Measurements from ENCODE around the gene POP4.

POP4 gene

GRCh38 chr19:29596885-29597525, 9.1 kb upstream of the POP4 start (continued):
- no peak for TF ChIP-seq ZNF423 (tag by site-specific recombination; IDR thresholded peaks at IDR 0.05)
- TF ChIP-seq ZBTB7A (tag by site-specific recombination; IDR thresholded peaks at IDR 0.05; ENCODE audit: low read depth) = no peak
- no peak for TF ChIP-seq MZF1 (tag by site-specific recombination; IDR thresholded peaks at IDR 0.05; ENCODE audit: borderline replicate concordance)
- peak; percentile 32; the same call in 1 of the 2 replicates for TF ChIP-seq ZNF76 (tag by site-specific recombination; IDR thresholded peaks at IDR 0.05; ENCODE audit: borderline replicate concordance, low read depth)
- no peak for TF ChIP-seq ZNF16 (tag by site-specific recombination; IDR thresholded peaks at IDR 0.05; ENCODE audit: low read depth)
- peak; percentile 16; the same call in 1 of the 2 replicates for TF ChIP-seq SCRT2 (tag by site-specific recombination; IDR thresholded peaks at IDR 0.05)
- TF ChIP-seq, protein P1, sequence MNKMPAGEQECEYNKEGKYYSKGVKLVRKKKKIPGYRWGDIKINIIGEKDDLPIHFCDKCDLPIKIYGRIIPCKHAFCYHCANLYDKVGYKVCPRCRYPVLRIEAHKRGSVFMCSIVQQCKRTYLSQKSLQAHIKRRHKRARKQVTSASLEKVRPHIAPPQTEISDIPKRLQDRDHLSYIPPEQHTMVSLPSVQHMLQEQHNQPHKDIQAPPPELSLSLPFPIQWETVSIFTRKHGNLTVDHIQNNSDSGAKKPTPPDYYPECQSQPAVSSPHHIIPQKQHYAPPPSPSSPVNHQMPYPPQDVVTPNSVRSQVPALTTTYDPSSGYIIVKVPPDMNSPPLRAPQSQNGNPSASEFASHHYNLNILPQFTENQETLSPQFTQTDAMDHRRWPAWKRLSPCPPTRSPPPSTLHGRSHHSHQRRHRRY (tag by site-specific recombination; IDR thresholded peaks at IDR 0.05) = no peak
- peak; percentile 96 for TF ChIP-seq EGR2 (tag by site-specific recombination; IDR thresholded peaks at IDR 0.05; ENCODE audit: low read depth)
- TF ChIP-seq ZNF473 (tag by site-specific recombination; IDR thresholded peaks at IDR 0.05) = no peak
- TF ChIP-seq ZNF624 (tag by site-specific recombination; IDR thresholded peaks at IDR 0.05) = no peak
- TF ChIP-seq ZNF501 (tag by site-specific recombination; IDR thresholded peaks at IDR 0.05) = 0 out of 2 replicates have a peak, but pooled peaks have one; percentile 64
- TF ChIP-seq SALL2 (tag by site-specific recombination; IDR thresholded peaks at IDR 0.05; ENCODE audit: borderline replicate concordance) = no peak
- TF ChIP-seq ZFP37 (tag by site-specific recombination; IDR thresholded peaks at IDR 0.05) = no peak; the same call in 1 of the 2 replicates
- no peak for TF ChIP-seq ZNF548 (tag by site-specific recombination; IDR thresholded peaks at IDR 0.05)
- TF ChIP-seq KLF9 (tag by site-specific recombination; IDR thresholded peaks at IDR 0.05; ENCODE audit: low read depth) = no peak
- no peak for TF ChIP-seq PRDM10 (tag by site-specific recombination; IDR thresholded peaks at IDR 0.05)
- TF ChIP-seq ZNF121 (tag by site-specific recombination; IDR thresholded peaks at IDR 0.05) = no peak
- TF ChIP-seq ZNF341 (tag by site-specific recombination; IDR thresholded peaks at IDR 0.05; ENCODE audit: low read depth) = no peak
- TF ChIP-seq, protein P2, sequence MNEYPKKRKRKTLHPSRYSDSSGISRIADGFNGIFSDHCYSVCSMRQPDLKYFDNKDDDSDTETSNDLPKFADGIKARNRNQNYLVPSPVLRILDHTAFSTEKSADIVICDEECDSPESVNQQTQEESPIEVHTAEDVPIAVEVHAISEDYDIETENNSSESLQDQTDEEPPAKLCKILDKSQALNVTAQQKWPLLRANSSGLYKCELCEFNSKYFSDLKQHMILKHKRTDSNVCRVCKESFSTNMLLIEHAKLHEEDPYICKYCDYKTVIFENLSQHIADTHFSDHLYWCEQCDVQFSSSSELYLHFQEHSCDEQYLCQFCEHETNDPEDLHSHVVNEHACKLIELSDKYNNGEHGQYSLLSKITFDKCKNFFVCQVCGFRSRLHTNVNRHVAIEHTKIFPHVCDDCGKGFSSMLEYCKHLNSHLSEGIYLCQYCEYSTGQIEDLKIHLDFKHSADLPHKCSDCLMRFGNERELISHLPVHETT (tag by site-specific recombination; IDR thresholded peaks at IDR 0.05) = no peak; the same call in 1 of the 2 replicates
- peak; percentile 86 for TF ChIP-seq KLF17 (tag by site-specific recombination; IDR thresholded peaks at IDR 0.05)
- no peak for TF ChIP-seq ZNF26 (tag by site-specific recombination; IDR thresholded peaks at IDR 0.05)
- TF ChIP-seq ZNF518A (tag by site-specific recombination; conservative IDR thresholded peaks at IDR 0.05; ENCODE audit: low read depth) = no peak
- TF ChIP-seq TRIM28 (IDR thresholded peaks at IDR 0.05; ENCODE audit: borderline replicate concordance, low read length) = no peak
- no peak for TF ChIP-seq ZNF174 (tag by site-specific recombination; IDR thresholded peaks at IDR 0.05)

Measured in HEK293 (cell line).